Heart left ventricle (tissue), 13 donors: Measurements from ENCODE around the gene STK4.

Source experiments
- CTCF ChIP-seq, 12 donors: fragments of 200-600 bp; sonication (generic) in 4 of 12; IDR thresholded peaks; one replicate each; pipeline versions ENCODE4 v1.5.0 to v1.8.0; 2018 to 2022; ENCODE audit warnings: antibody characterized with exemption in 12 of 12, mild to moderate bottlenecking in 5 of 12
- POLR2A ChIP-seq, 2 donors: fragments of 450-650 bp; IDR thresholded peaks; one replicate each; pipeline ENCODE4 v1.6.1; 2017; ENCODE audit warnings: antibody characterized with exemption in 2 of 2, mild to moderate bottlenecking in 2 of 2, moderate library complexity in 2 of 2
- donor health status: ischemic (EF 13 %, LVEDD 7.1; RV severe dilation, severe dysfunction).
- donor health status: DM: no; HTN: yes; CAD: no.
- donor health status: DM: no; HTN: no; CAD: no.
- donor health status: ischemic (EF 25% LVEDD 6.9; RV normal size, moderate dysfunction).
- donor health status: ischemic (EF 25% LVEDD 5.7; RV mildly dilated, moderate dysfunction).
- donor health status: ischemic (EF 35%, LVEDD 5.7; RV mildly dilated, moderate dysfunction).
- donor health status: nonischemic (EF 11% LVEDD 7.7; RV severe dilation, severe dysfunction).
- donor health status: DM: yes; HTN: yes; CAD: no.
- donor health status: PGD.
- donor health status: ischemic (EF 29% LVEDD 5.4; RV normal size, mild dysfunction).
- donor health status: nonischemic (EF 23%, LVEDD 6.1; RV moderate dilation, normal function).

DNA sequence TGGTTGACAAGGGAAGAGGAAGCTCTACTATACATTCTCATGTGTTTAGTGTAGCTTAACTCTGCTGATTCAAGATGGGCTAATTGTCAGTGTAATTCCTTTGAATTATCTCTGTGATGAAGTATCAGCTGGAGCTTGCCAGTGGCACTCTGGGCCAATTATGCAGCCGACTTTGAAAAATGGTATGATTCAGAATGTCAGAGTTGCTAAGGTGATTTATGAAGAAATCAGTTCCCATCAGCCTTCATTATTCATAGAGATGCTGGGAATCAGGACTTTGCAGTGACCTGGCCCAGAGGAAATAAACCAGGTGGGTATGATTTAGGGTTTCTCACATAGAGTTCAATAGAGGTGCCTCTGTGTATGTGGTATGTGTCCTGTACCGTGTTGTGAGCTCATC, 101.2 kb downstream of the STK4 start:
- TF ChIP-seq CTCF (IDR thresholded peaks at IDR 0.05) (no peak), POLR2A (IDR thresholded peaks at IDR 0.05) (no peak)
